NB4 (cell line): ENCODE measurements around the gene RPGRIP1L.

Experiments
- MYC ChIP-seq: IDR thresholded peaks from 2 replicates; pipeline ENCODE4 v1.6.1; 2011; ENCODE audit warnings: low read depth, low read length
- POLR2A ChIP-seq: IDR thresholded peaks from 2 replicates; pipeline ENCODE4 v1.6.1; 2011; ENCODE audit warnings: mild to moderate bottlenecking; ENCODE audit not compliant: insufficient read length; ENCODE audit errors: extremely low read depth
- TF ChIP-seq, protein P1 (sequence below): IDR thresholded peaks from one replicate; pipeline ENCODE4 v1.5.1; 2012; ENCODE audit warnings: low read depth, low read length
- TF ChIP-seq, protein P2 (sequence below): IDR thresholded peaks from 2 replicates; pipeline ENCODE4 v1.6.1; 2011; ENCODE audit warnings: low read depth, low read length

DNA sequence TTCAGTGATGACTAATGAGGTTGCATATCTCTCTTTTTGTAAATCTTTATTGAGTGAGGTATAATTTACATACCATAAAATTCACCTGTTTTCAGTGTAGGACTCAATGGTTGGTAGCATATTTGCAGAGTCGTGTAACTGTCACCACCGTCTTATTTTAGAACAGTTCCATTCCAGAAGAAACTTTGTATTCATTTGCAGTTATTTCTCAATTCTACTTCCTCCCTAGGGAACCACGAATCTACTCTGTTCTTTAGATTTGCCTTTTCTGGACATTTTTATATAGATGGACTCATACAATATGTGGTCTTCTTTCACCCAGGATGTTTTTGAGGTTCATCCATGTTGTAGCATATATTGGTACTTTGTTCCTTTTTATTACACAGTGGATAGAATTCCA, 4.0 kb upstream of the RPGRIP1L start:
- TF ChIP-seq POLR2A (no peak), MYC (no peak)
- TF ChIP-seq, protein P1, sequence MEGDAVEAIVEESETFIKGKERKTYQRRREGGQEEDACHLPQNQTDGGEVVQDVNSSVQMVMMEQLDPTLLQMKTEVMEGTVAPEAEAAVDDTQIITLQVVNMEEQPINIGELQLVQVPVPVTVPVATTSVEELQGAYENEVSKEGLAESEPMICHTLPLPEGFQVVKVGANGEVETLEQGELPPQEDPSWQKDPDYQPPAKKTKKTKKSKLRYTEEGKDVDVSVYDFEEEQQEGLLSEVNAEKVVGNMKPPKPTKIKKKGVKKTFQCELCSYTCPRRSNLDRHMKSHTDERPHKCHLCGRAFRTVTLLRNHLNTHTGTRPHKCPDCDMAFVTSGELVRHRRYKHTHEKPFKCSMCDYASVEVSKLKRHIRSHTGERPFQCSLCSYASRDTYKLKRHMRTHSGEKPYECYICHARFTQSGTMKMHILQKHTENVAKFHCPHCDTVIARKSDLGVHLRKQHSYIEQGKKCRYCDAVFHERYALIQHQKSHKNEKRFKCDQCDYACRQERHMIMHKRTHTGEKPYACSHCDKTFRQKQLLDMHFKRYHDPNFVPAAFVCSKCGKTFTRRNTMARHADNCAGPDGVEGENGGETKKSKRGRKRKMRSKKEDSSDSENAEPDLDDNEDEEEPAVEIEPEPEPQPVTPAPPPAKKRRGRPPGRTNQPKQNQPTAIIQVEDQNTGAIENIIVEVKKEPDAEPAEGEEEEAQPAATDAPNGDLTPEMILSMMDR, result no peak
- TF ChIP-seq, protein P2, sequence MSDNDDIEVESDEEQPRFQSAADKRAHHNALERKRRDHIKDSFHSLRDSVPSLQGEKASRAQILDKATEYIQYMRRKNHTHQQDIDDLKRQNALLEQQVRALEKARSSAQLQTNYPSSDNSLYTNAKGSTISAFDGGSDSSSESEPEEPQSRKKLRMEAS, result no peak
